Pancreas (tissue), 10 donors: ENCODE measurements around the gene PCDHB9. TPM values are rescaled to one million over a fixed set of nuclear protein-coding genes. Genes with fewer than 3 reads are reported as not detected.
A peak's percentile ranks its signal among the peaks of the same experiment; 100 is the strongest.
"Not testable (repeated sequence)": the region's sequence is repeated elsewhere in the genome, so short reads cannot be mapped to it uniquely, and the experiment has no call there.

Experiments
- ATAC-seq, 4 donors: fragments of 200-7000 bp; cut with Tn5 transposase; one replicate each; pipeline versions ENCODE4 v1.8.0 to v1.9.1; 2020; ENCODE audit warnings: mild to moderate bottlenecking in 4 of 4, moderate library complexity in 4 of 4
- DNase-seq, 6 donors: peaks; one replicate each; pipeline ENCODE4 v3.0.0-alpha.2; 2020
- FAIRE-seq: peaks from 2 replicates; lab custom pipeline; 2012; peaks lifted over from hg19 to GRCh38; lab: Jason Lieb, UNC
- H3K27ac ChIP-seq, 4 donors: fragments of 200-600 bp; sonication (generic); 1 replicate in 3 of 4; 2 replicates in 1 of 4; pipeline versions ENCODE4 v1.5.0 to v1.8.0; 2020
- H3K27me3 ChIP-seq, 4 donors: fragments of 200-600 bp; one replicate each; pipeline ENCODE4 v1.8.0; 2021
- H3K36me3 ChIP-seq, 3 donors: fragments of 200-600 bp; sonication (generic) in 1 of 3; one replicate each; pipeline versions ENCODE4 v1.5.0 to v1.8.0; 2020 to 2021
- H3K4me1 ChIP-seq, 3 donors: fragments of 200-600 bp; one replicate each; pipeline ENCODE4 v1.8.0; 2021
- H3K4me3 ChIP-seq, 4 donors: fragments of 200-600 bp; sonication (generic) in 2 of 4; one replicate each; pipeline versions ENCODE4 v1.5.0 to v1.8.0; 2020 to 2021
- H3K9me3 ChIP-seq, 4 donors: fragments of 200-600 bp; one replicate each; pipeline ENCODE4 v1.8.0; 2021
- CTCF ChIP-seq, 4 donors: fragments of 200-600 bp; sonication (generic) in 3 of 4; IDR thresholded peaks; one replicate each; pipeline versions ENCODE4 v1.5.0 to v1.8.0; 2021; ENCODE audit warnings: antibody characterized with exemption in 4 of 4
- WGBS, 2 donors: extraction: QIAGEN DNeasy Blood & Tissue Kit; methylation state at CpG; one replicate each; pipeline ENCODE4 v1.1.7; 2013; 5-methylcytosine and 5-hydroxymethylcytosine counted together
- intact Hi-C, 3 donors: fragments of 100-400 bp; cut with DNase I; formaldehyde crosslinking; loops; one replicate each; pipeline versions ENCODE4 v1.11.1 to v1.14.2; 2022
- polyA plus RNA-seq, 2 donors: library from polyadenylated mRNA; stranded (reverse); fragments of 200-250 nt; gene quantifications; one replicate each; pipeline ENCODE4 v1.2.3, GENCODE V29; 2013
- total RNA-seq, 6 donors: library from RNA; stranded (reverse); fragmentation: NEBNext Ultra II Directional in 4 of 6; extraction: Animal tissue kit (Norgen Biotek cat#: 25700) in 4 of 6; gene quantifications; one replicate each; pipeline versions ENCODE4 v1.2.1 to v1.2.4, GENCODE V29; 2021 to 2023
- donor health status: healthy with polysubstance abuse.
- donor health status: DM: no; HTN: no; CAD: no; lungs with moderate emphysema.
- donor health status: DM: no; HTN: no; CAD: no.
- donor health status: control.
- donor health status: control.
- donor health status: Bipolar disorder and iron deficiency.
- donor health status: DM: yes; HTN: yes; CAD: no.
- donor health status: DM: no; HTN: no; CAD: no.
- donor health status: DM: no; HTN: no; CAD: no.
- donor health status: DM: yes; HTN: yes; CAD: no.

PCDHB9 gene
- total and polyA plus RNA-seq, 8 donors, result 0.35 to 1.2 (median 0.63) TPM

DNA sequence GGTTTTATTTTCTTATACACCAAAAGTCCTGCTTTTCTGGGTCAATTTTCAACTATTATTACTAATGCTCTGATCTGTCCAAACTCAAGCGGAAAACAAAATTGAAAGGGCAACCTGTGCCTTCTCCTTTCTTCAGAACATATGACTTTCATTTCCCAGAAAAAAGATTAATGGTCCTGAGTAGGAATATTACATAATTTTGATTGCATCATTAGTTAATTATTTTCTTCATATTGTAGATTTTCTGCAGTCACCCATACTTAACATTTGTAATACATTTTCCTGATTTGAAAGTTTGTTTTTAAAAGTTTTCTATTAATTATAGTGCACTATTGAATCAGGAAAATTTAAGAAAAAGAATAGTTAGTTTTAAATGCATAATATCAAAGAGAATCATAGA, 11.0 kb upstream of the PCDHB9 start:
- H3K27me3 ChIP-seq, result peaks cover 0 to 22% (median 0%) of the 10 kb centered on the region in 4 donors
- H3K36me3 ChIP-seq, result no peaks in the 10 kb centered on the region
- no peak overlapping the region for H3K27ac ChIP-seq
- DNase-seq (no peak), FAIRE-seq (peak; percentile 91), ATAC-seq (no peak)
- no peaks in the 10 kb centered on the region for H3K4me1 ChIP-seq
- no peak for TF ChIP-seq CTCF (IDR thresholded peaks at IDR 0.05)
- WGBS, 2 donors, result 55 to 56% methylated on average over 1 of the region's 1 CpG
- no peak overlapping the region for H3K4me3 ChIP-seq
- H3K9me3 ChIP-seq, result no peaks in the 10 kb centered on the region
- intact Hi-C loops, result no loop called here

- Histone ChIP-seq H3K27me3 (peaks cover 0 to 22% (median 0%) of the 10 kb centered on the region in 4 donors), H3K4me3 (peak within 1 kb of the TSS in 1 of 4 donors; percentile 13)
- 26 to 29% methylated on average over 13 to 15 of the region's 18 CpGs for WGBS, 2 donors
- H3K27ac ChIP-seq, DNase-seq, H3K4me1 ChIP-seq, FAIRE-seq, H3K36me3 ChIP-seq, intact Hi-C loops, H3K9me3 ChIP-seq: not testable (repeated sequence)
- ATAC-seq, result peak; percentile 82 to 95 (median 88)
- peak in 1 of 4 donors; percentile 10 for TF ChIP-seq CTCF (IDR thresholded peaks at IDR 0.05)
Measured at GRCh38 chr5:141177577-141178191, 9.3 kb upstream of the PCDHB9 start, which contains the start of gene PCDHB8. Gene PCDHB8 (plus strand): TSS chr5:141177790. CDS start chr5:141178035, 245 bp downstream.

- FAIRE-seq, H3K4me1 ChIP-seq, H3K4me3 ChIP-seq, DNase-seq, H3K9me3 ChIP-seq, ATAC-seq, H3K27ac ChIP-seq, intact Hi-C loops, H3K36me3 ChIP-seq: not testable (repeated sequence)
- WGBS, 2 donors, result 17 to 44% methylated on average over 24 to 35 of the region's 39 CpGs
- peaks cover 0 to 22% (median 0%) of the 10 kb centered on the region in 4 donors for H3K27me3 ChIP-seq
Measured at GRCh38 chr5:141179371-141179770, 7.6 kb upstream of the PCDHB9 start.

DNA sequence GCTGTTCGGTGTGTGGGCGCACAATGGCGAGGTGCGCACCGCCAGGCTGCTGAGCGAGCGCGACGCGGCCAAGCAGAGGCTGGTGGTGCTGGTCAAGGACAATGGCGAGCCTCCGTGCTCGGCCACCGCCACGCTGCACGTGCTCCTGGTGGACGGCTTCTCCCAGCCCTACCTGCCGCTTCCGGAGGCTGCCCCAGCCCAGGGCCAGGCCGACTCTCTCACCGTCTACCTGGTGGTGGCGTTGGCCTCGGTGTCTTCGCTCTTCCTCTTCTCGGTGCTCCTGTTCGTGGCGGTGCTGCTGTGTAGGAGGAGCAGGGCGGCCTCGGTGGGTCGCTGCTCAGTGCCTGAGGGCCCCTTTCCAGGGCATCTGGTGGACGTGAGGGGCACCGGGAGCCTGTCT, 7.1 kb upstream of the PCDHB9 start:
- H3K27ac ChIP-seq, H3K4me3 ChIP-seq, FAIRE-seq, H3K9me3 ChIP-seq, ATAC-seq, H3K36me3 ChIP-seq, DNase-seq, intact Hi-C loops, H3K4me1 ChIP-seq: not testable (repeated sequence)
- peaks cover 0 to 21% (median 0%) of the 10 kb centered on the region in 4 donors for H3K27me3 ChIP-seq
- WGBS, 2 donors, result 18 to 36% methylated on average over 30 to 32 of the region's 32 CpGs

GRCh38 chr5:141180313-141180712, 6.6 kb upstream of the PCDHB9 start:
- Histone ChIP-seq H3K27me3 (peaks cover 0 to 17% (median 0%) of the 10 kb centered on the region in 4 donors), H3K4me1 (no peaks in the 10 kb centered on the region), H3K9me3 (peaks cover 0 to 4% (median 0%) of the 10 kb centered on the region in 4 donors), H3K27ac (no peak overlapping the region), H3K36me3 (no peaks in the 10 kb centered on the region), H3K4me3 (no peak overlapping the region)
- intact Hi-C loops, result no loop called here
- DNase-seq, result no peak
- FAIRE-seq, result no peak
- ATAC-seq, result no peak
- no peak for TF ChIP-seq CTCF (IDR thresholded peaks at IDR 0.05)
- 20 to 31% methylated on average over 1 of the region's 1 CpG for WGBS, 2 donors

DNA sequence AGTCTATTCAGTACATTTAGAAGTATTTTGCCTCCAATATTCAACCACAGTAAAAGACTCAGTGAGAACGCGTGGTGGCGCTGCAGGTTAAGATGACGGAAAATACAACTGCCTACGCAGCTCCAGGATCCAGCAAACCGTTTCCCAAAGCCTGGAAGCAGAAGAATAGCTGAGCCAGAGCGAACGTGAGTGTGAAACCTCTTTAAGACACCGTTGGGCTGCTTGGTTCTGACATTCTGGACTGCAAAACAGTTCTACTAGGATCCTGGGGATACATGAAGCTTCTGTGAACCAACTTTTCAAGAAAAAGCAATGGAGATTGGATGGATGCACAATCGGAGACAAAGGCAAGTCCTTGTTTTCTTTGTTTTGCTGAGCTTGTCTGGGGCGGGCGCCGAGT, 4.7 kb upstream of the PCDHB9 start, which contains the start of gene PCDHB16:
Gene PCDHB16, plus strand, starts transcription at position 140 of the 400 bp plus-strand sequence. Its CDS starts 173 bp downstream, at position 313.
- Histone ChIP-seq H3K27me3 (peaks cover 0 to 2% (median 0%) of the 10 kb centered on the region in 4 donors), H3K27ac (no peak within 1 kb of the TSS), H3K36me3 (no peaks in the 10 kb centered on the region), H3K9me3 (peaks cover 0 to 4% (median 0%) of the 10 kb centered on the region in 4 donors), H3K4me3 (peak within 1 kb of the TSS in 1 of 4 donors; percentile 14), H3K4me1 (no peaks in the 10 kb centered on the region)
- FAIRE-seq (no peak), ATAC-seq (peak in 3 of 4 donors; percentile 58 to 81 (median 59)), DNase-seq (peak in 2 of 6 donors; percentile 25 to 30)
- intact Hi-C loops, result no loop called here
- 11 to 17% methylated on average over 13 of the region's 13 CpGs for WGBS, 2 donors
- TF ChIP-seq CTCF (IDR thresholded peaks at IDR 0.05), result no peak

DNA sequence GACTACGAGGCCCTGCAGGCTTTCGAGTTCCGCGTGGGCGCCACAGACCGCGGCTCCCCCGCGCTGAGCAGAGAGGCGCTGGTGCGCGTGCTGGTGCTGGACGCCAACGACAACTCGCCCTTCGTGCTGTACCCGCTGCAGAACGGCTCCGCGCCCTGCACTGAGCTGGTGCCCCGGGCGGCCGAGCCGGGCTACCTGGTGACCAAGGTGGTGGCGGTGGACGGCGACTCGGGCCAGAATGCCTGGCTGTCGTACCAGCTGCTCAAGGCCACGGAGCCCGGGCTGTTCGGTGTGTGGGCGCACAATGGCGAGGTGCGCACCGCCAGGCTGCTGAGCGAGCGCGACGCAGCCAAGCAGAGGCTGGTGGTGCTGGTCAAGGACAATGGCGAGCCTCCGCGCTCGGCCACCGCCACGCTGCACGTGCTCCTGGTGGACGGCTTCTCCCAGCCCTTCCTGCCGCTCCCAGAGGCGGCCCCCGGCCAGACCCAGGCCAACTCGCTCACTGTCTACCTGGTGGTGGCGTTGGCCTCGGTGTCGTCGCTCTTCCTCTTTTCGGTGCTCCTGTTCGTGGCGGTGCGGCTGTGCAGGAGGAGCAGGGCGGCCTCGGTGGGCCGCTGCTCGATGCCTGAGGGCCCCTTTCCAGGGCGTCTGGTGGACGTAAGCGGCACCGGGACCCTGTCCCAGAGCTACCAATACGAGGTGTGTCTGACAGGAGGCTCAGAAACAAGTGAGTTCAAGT, 2.7 kb upstream of the PCDHB9 start:
- intact Hi-C loops, H3K9me3 ChIP-seq, H3K27me3 ChIP-seq, H3K27ac ChIP-seq, H3K4me3 ChIP-seq, H3K4me1 ChIP-seq, FAIRE-seq, H3K36me3 ChIP-seq, DNase-seq, ATAC-seq: not testable (repeated sequence)
- 24 to 43% methylated on average over 17 to 59 of the region's 69 CpGs for WGBS, 2 donors

- H3K9me3 ChIP-seq, H3K36me3 ChIP-seq, FAIRE-seq, H3K27ac ChIP-seq, H3K27me3 ChIP-seq, ATAC-seq, DNase-seq, intact Hi-C loops, H3K4me3 ChIP-seq, H3K4me1 ChIP-seq: not testable (repeated sequence)
- 33 to 40% methylated on average over 23 to 33 of the region's 37 CpGs for WGBS, 2 donors
Measured at GRCh38 chr5:141188682-141189081, 1.7 kb downstream of the PCDHB9 start.
